ENCODE results near the gene FAM151A.
"Not testable (repeated sequence)": the region's sequence is repeated elsewhere in the genome, so short reads cannot be mapped to it uniquely, and the experiment has no call there.

Gene FAM151A

DNA sequence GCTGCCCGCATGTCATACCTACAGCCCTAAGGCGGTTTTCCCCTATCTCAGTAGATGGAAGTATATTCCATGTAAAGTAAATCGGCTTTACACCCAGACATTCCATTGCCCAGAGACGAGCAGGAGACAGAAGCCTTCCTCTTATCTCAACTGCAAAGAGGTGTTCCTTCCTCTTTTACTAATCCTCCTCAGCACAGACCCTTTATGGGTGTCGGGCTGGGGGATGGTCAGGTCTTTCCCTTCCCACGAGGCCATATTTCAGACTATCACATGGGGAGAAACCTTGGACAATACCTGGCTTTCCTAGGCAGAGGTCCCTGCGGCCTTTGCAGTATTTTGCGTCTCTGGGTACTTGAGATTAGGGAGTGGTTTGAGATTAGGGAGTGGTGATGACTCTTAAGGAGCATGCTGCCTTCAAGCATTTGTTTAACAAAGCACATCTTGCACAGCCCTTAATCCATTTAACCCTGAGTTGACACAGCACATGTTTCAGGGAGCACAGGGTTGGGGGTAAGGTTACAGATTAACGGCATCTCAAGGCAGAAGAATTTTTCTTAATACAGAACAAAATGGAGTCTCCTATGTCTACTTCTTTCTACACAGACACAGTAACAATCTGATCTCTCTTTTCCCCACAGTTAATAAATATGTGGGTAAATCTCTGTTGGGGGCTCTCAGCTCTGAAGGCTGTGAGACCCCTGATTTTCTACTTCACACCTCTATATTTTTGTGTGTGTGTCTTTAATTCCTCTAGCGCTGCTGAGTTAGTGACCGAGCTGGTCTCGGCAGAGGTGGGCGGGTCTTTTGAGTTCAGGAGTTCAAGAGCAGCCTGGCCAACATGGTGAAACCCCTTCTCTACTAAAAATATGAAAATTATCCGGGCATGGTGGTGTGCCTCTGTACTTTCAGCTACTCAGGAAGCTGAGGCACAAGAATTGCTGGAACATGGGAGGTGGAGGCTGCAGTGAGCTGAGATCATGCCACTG is 13.4 kb upstream of the FAM151A start:
- not testable (repeated sequence) for DNase-seq (ENCODE audit: low read depth, low spot score)

DNA sequence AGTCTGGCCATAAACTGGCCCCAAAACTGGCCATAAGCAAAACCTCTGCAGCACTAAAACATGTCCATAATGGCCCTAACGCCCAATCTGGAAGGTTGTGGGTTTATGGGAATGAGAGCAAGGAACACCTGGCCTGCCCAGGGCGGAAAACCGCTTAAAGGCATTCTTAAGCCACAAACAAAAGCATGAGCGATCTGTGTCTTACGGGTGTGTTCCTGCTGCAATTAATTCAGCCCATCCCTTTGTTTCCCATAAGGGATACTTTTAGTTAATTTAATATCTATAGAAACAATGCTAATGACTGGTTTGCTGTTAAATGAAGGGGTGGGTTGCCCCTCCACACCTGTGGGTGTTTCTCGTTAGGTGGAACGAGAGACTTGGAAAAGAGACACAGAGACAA is 12.5 kb upstream of the FAM151A start:
- DNase-seq (ENCODE audit: low read depth, low spot score) = not testable (repeated sequence)

DNA sequence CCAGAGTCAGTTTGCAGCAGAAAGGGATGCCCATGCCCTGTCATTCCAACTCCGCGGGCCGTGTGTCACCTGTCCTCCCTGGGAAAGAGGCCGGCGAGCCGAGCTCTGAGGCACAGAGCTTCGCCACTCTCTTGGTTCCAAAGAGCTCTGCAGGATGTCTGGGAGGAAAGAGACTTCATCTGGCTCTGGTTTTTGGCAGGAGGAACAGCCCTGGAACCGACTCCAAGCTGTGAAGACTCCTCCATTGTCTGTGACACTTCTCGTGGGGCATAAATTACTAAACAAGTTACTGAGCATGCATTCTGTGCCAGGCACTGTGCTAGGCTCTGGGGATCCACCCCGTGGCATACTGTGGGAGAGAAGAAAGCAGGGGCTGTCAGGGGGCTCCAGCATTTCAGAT is 3.9 kb upstream of the FAM151A start:
- no peak for DNase-seq (ENCODE audit: low read depth, low spot score)

DNA sequence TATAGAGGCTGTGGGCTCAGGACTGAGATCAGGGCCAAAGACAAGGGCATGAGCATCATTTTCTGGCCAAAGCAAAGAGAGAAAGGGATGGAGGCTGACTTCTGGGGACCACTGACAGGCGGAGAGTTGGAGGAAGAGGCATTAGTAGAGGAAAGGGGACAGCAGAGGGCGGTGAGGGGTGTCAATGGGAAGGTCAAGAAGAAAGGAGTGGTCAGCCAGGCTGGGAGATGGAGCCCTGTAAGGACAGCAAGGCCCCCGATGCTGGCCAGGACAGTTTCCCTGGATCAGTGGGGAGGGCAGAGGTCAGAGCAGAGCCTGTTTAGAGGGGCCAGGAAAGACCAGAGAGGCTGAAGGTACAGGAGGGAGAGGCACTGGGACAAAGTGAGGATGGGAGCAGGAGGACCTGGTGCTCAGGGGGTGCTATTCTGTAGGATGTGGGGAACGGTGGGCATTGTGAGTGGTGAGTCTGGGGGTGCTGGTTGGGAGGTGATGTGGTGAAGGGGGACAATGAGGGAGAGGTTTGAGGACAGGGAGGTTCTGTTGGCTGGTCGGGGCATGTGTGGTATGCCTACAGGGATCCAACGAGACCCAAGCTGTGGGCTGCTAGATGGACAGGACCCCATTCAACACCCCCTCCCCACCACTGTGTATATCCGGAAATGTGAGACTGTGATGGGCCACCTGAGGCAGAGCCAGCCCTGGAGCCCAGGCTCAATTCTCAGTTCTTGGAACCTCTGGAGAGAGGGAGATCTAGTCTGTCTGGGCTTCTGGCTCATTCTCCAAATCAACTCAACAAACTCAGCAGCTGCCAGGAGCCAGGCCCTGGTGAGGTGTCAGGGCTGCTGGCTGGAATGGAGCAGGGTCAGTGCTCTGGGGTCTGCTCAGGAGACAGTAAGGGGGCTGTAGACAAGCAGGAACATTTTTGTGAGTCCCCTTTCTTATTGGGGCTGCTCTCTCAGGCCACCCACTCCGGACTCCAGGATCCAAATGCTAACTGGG is 1.4 kb upstream of the FAM151A start:
- DNase-seq (ENCODE audit: low read depth, low spot score) = no peak

DNA sequence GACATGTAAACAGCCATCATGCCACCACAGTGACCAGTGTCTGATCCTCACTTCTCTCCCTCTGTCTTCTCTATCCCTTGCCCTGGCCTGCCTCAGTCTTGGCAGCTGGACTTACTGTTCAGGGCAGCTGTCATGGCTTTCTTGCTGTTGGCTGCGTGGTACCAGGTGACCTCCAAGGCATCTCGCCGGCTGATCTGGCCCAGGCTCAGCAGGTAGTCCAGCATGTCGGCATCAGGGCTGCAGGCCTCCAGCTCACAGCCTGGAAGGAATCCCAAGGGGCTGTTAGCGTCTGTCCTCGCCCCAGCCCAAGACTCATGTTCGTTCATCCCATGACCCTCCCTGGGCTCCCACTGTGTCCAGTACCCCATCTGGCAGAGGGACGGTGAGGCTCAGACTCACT is 3.6 kb downstream of the FAM151A start:
- no peak for DNase-seq (ENCODE audit: low read depth, low spot score)

DNA sequence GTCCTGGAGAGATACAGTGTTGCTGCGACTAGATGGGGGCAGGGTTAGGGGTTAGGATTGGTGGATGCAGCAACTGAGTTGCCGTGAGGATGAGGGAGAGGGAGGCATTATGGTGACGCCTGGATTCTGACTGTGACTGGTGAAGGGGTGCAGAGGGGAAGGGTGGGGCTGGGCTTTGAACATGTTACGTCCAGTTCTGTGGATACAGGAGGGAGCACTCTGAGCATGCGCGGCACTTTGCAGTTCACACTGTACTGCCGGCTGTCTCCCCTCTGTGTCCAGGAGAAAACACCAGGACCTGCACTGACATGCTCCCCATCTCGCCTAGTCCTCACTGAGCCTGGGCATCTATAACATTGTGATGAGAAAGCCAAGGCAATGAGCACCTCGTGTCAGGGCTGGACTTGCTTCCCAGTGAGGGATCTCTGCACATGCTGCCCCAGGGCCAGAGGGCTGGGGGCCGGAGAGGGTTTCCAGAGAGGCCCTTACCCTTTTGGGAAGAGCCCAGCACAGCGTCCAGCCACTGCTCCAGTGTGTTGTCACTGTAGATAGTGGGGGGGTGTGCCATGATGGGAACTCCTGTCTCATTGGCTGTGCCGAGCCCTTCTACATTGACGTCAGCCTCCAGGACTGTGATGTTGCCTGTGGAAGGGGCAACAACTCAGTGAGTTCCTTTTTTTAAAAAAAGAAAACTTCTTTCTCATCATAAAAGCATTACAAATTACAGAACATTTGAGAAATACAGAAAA is 7.6 kb downstream of the FAM151A start:
- no peak for DNase-seq (ENCODE audit: low read depth, low spot score)

DNA sequence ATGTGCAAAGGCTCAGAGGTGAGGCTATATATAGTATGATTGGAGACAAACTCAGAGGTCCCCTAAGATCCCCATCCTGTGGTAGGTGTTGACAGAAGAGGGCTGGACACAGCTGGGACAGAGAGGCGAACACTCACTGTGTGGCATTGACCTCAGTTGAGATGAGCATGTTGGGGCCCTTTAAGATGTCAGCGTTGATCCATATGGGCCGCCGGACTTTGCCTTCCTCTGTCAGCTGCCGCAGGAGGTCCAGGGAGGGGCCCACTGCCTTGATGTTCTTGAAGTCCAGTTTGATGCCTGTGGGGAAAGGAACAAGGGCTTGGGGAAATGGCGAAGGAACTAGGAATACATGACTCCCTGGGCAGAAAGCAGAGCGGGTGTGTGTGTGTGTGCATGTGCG is 8.8 kb downstream of the FAM151A start:
- DNase-seq (ENCODE audit: low read depth, low spot score) = no peak

DNA sequence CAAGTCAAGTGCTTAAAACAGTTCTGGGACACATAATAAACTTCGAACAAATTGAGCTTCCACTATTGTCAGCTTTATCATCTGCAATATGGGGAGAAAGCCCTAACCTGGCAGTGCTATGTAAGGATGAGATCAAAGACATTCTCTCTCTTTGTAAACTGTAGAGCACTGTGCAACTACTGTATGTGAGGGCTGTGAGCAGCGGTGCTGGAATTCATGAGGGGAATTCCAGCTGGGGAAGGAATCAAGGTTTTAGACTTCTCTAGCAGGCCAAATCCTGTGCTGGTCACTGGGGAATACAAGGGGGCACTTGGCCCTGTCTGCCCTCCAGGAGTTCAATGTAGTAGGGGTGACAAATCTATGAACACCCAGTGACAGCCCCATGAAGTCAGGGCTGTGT is 9.3 kb downstream of the FAM151A start:
- DNase-seq (ENCODE audit: low read depth, low spot score) = no peak

DNA sequence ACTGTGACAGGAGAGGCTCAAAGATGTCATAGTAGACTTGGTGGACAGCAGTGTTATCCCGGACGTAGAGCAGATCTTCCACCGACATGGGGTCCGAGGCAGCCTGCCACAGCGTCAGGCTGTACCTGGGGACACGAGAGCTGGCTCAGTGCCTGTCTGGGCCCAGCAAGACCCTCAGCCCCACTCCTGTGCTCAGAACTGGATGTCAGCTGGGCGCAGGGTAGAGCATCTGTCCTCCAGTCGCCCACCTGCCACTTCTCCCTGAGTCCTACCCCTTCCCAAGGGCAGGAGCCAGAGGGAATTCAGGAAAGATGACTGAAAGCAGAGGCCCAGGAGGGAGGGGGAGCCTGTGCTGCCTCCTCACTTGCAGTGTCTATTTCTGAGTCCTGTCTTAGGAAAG is 11.7 kb downstream of the FAM151A start:
- DNase-seq (ENCODE audit: low read depth, low spot score) = no peak

DNA sequence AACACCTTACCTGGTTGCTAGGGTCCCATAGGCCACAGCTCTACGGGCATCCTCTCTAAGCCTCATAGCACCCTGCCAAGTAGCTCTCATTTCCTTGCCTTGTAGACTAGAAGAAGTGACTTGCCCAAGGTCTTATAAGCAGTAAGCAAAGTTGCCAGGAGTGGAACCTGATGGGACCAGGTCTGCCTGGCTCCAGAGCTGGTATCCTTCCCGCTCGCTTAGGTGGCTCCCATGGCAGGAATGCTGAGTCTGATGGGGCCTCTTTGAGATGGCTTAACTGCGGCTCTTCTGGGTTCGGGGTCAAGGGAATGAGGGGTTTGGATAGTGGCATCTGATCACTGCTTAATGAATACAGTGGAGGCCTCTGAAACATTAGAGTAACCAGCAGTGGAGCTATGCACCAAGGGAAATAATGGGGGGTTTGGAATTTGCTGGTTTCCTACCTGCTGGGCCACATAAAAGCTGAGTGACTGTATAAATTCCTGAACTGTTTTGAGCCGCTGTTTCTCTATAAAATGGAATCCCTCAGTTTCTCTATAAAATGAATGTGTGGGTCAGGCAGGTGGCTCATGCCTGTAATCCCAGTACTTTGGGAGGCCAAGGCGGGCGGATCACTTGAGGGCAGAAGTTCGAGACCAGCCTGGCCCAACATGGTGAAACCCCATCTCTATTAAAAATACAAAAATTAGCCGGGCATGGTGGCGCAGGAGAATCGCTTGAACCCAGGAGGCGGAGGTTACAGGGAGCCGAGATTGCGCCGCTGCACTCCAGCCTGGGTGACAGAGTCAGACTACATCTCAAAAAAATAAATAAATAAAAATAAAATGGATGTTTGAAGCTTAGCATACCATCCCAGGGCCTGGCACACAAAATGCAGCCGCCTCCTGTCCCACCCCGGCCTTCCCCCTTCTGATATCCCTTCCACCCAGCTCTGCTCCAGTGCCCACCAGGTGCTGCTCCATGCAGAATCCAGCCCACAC is 12.4 kb downstream of the FAM151A start:
- DNase-seq (ENCODE audit: low read depth, low spot score) = no peak

DNA sequence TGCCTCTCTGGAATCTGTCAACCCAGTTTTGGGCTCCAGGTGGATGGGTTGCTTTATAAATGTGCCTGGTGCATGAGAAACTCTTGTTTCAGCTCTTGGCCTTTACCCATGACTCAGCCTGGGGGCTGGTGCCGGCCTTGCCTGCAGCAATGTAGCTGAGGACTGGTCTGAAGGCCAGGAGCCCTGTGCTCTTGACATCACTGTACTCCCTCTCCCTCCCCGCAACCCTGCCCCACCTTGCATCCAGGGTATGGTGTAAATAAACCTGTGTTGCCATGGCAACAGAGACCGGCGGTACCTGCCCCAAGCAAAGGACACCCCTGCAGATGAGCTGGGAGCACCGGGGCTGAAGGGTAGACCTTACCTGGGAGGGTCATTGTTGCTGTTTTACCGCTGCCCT is 13.3 kb downstream of the FAM151A start:
- DNase-seq (ENCODE audit: low read depth, low spot score) = peak; percentile 23

DNA sequence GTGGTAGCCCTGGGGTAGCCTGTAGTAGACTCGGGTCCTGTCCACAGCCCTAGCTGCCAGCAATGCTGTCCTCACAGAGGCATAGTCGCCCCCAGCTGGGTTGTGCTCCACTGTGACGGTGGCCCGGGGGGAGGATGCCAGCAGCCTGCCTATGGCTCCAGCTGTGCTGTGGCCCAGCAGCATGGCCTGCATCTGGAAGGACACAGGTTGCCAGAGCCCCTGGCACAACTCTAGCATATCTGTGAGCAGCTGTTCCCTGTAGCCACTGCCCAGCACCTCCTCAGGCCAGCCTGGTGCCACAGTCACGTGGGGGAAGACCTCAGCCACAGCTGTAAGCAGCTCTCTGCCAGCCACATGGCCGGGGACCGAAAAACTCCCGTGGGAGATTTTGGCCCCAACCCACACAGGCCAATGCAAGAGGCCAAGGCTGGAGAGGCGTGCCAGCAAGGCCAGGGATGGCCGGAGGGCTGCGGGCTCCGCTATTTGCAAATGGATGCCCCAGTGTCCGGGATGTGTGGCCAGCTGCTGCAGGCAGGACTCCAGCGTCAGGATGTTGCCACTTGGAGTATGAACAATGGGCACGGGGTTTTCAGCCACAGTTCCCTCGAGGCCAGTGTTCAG is 13.9 kb downstream of the FAM151A start:
- DNase-seq (ENCODE audit: low read depth, low spot score) = no peak

DNA sequence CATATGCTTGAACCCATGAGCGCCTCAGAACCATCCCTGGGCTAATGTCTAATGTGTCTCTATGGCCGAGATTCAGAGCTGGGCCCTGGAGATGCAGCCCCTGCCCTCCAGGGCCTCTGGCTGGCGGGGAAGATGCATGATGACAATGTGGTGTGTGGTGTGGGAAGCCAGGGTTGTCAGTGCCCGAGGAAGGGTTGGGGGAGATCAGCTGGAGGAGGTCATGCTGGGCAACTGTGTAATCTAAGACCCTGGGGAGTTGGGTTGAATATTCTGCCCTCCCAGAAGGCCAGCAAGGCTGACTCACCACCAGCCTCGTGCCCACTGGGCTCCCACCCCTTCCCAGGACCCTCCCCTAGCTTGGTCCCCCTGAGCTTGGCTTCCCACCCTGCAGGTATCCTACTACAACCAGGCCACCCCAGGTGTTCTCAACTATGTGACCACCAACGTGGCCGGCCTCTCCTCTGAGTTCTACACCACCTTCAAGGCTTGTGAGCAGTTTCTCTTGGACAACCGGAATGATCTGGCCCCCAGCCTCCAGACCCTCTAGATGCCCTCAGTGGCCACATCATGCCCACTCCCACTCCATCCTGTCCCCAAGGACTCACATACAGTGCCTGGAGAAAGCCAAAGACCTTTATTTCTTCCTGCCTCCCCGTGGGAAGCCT is 14.6 kb downstream of the FAM151A start:
- no peak for DNase-seq (ENCODE audit: low read depth, low spot score)

DNA sequence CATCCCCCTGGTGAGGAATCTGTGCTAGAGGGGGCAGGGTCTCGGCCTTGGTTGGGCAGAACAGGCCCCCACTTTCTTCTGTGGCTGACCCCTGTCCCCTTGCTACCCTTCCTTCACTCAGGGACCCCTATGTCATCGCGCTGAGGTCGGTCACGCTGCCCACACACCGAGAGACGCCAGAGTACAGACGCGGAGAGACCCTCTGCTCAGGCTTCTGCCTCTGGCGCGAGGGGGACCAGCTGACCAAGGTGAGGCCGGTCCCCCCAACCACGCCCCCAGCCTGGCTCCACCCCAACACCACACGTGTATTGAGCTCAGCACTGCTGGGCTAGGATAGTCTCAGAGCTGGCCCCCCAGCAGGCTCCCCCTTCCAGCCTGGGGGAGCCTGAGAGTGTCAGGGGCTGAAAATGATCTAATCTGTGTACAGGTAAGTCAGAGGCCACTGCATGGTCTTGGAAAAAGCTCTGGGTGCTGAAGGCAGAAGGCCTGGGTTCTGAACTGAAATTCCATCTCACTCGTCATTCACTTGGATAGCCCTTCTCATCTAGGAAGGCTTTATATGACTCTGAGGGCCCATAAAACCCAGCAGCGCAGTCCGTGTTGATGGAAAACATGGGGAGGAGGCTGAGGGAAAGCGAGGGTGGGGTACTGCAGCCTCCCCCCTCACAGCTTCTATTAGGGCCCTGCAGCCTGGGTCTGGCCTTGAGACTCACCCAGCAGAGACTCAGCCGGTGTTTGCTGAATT is 15.3 kb downstream of the FAM151A start:
- no peak for DNase-seq (ENCODE audit: low read depth, low spot score)

DNA sequence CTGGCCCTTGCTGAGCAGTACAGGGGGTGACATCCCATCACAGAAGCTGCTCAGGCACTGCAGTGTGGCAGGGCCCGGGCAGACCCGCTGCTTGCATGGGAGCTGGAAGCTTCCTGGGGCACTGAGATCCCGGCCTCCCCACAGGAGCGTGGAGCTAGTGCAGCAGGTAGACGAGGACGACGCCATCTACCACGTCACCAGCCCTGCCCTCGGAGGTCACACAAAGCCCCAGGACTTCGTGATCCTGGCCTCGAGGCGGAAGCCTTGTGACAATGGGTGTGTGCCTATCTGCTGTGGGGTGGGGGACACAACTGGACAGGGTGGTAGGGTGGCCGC is 16.4 kb downstream of the FAM151A start:
- DNase-seq (ENCODE audit: low read depth, low spot score) = no peak

DNA sequence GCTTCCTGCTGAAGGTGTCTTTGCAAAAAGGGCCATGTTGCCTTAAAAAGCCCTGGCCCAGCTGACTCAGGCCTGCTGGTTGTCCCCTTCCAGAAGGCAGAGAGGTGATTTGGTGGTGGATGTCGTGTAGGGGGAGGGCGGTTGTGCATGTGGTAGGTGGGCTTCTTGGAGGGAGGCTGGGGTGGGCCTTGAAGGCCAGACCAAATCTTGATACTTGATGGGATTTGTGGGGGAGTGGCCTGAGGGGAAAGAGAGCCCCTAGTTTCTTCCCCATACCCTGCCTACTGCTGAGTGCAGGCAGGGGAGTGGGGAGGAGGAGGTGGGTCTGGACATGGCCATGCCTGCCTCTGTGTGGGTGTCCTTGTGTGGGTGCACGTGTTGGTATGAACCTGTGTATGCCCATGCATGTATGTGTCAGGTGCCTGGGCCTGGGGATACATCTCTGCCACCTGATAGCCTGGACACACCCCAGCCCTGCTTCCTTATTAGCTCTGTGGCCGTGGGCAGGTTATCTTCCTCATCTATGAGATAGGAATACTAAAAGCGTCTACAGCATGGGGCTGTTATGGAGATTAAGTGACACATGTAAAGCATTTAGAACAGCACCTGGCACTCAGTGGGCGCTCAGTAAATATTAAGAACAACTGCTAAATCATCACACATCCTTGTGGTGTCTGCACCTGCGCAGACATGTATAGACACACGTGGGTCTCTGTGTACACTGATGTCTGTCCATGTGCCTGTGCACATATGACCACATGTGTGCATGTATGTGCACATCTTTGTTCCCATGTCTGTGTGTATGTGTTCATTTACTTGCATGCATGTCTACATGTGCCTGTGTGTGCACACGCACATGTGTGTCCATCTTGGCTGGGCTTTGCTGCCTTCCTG is 17.0 kb downstream of the FAM151A start:
- no peak for DNase-seq (ENCODE audit: low read depth, low spot score)

DNA sequence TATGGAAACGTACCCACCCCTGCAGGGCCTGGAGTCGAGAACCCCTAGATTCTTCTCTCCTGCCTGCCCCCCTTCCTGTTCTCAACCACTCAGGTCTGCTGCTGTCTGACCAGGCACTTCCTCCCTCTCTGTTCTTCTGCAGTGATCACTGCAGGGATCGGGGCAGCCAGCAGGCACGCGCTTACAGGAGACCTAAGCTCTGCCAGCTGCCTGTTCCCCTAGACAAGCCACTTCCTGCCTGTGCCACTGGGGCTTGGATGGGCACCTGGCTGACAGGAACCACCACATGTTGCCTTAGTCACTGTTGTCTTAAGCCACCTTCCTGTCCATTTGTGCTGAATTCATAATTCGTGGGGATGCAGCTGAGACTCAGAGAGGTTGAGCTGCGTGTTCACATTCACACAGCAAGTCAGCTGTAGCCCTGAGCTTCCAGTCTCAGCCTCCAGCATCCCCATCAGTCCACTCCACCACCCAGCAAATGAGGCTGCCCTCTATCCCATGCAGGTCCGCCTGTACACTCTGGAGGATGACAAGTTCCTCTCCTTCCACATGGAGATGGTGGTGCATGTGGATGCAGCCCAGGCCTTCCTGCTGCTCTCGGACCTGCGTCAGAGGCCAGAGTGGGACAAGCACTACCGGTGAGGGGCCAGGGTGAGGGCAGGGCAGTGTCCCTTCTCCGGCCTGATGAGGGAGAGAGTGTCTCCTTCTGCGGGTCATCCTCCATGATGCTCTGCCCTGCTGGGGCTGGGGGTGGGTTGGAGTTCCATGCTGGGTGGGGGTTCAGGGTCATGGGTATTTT is 18.6 kb downstream of the FAM151A start:
- no peak for DNase-seq (ENCODE audit: low read depth, low spot score)
